ENCODE measurements around the gene XCL1. TPM values are rescaled to one million over a fixed set of nuclear protein-coding genes. Genes with fewer than 3 reads are reported as not detected.

Gene XCL1
- total RNA-seq, 1 donor from 2014 or later: not detected

GRCh38 chr1:168621356-168621755, 45.0 kb downstream of the XCL1 start:
- intact Hi-C loops (cut with DNase I): no loop called here
- no peak for DNase-seq (ENCODE audit: extremely low spot score in 2 of 2)
- no peaks in the 10 kb centered on the region for H3K4me1 ChIP-seq
- no peaks in the 10 kb centered on the region for H3K27me3 ChIP-seq
- no peaks in the 10 kb centered on the region for H3K9me3 ChIP-seq
- H3K27ac ChIP-seq: no peak overlapping the region
- H3K4me3 ChIP-seq: no peak overlapping the region
- TF ChIP-seq CTCF (IDR thresholded peaks at IDR 0.05): no peak
- TF ChIP-seq POLR2A (IDR thresholded peaks at IDR 0.05): no peak
- no peak for TF ChIP-seq POLR2AphosphoS5 (IDR thresholded peaks at IDR 0.05; ENCODE audit: insufficient read depth in 1 of 2, low read depth in 1 of 2)
- H3K36me3 ChIP-seq: no peaks in the 10 kb centered on the region

GRCh38 chr1:168623003-168623828, 46.8 kb downstream of the XCL1 start:
- no peaks in the 10 kb centered on the region for H3K9me3 ChIP-seq
- TF ChIP-seq POLR2AphosphoS5 (IDR thresholded peaks at IDR 0.05; ENCODE audit: insufficient read depth in 1 of 2, low read depth in 1 of 2) (no peak), CTCF (IDR thresholded peaks at IDR 0.05) (no peak), POLR2A (IDR thresholded peaks at IDR 0.05) (no peak)
- intact Hi-C loops (cut with DNase I): no loop called here

GRCh38 chr1:168623831-168624230, 47.4 kb downstream of the XCL1 start:
- no peak for TF ChIP-seq POLR2A (IDR thresholded peaks at IDR 0.05)
- no peak for TF ChIP-seq POLR2AphosphoS5 (IDR thresholded peaks at IDR 0.05; ENCODE audit: insufficient read depth in 1 of 2, low read depth in 1 of 2)

More at GRCh38 chr1:168623003-168623828, 46.8 kb downstream of the XCL1 start:
- no peaks in the 10 kb centered on the region for H3K27me3 ChIP-seq
- H3K4me3 ChIP-seq: no peak overlapping the region
- no peak overlapping the region for H3K27ac ChIP-seq
- H3K4me1 ChIP-seq: no peaks in the 10 kb centered on the region
- no peaks in the 10 kb centered on the region for H3K36me3 ChIP-seq
- no peak for DNase-seq (ENCODE audit: extremely low spot score in 2 of 2)

GRCh38 chr1:168626326-168626725, 49.9 kb downstream of the XCL1 start:
- H3K4me1 ChIP-seq: no peaks in the 10 kb centered on the region
- H3K4me3 ChIP-seq: no peak overlapping the region
- intact Hi-C loops (cut with DNase I): no loop called here
- no peaks in the 10 kb centered on the region for H3K9me3 ChIP-seq
- TF ChIP-seq CTCF (IDR thresholded peaks at IDR 0.05) (no peak), POLR2AphosphoS5 (IDR thresholded peaks at IDR 0.05; ENCODE audit: insufficient read depth in 1 of 2, low read depth in 1 of 2) (no peak), POLR2A (IDR thresholded peaks at IDR 0.05) (no peak)
- no peak for DNase-seq (ENCODE audit: extremely low spot score in 2 of 2)
- no peak overlapping the region for H3K27ac ChIP-seq
- no peaks in the 10 kb centered on the region for H3K36me3 ChIP-seq
- H3K27me3 ChIP-seq: no peaks in the 10 kb centered on the region

More at GRCh38 chr1:168623831-168624230, 47.4 kb downstream of the XCL1 start:
- H3K4me3 ChIP-seq: no peak overlapping the region
- no peaks in the 10 kb centered on the region for H3K27me3 ChIP-seq
- H3K9me3 ChIP-seq: no peaks in the 10 kb centered on the region
- no peak overlapping the region for H3K27ac ChIP-seq
- DNase-seq (ENCODE audit: extremely low spot score in 2 of 2): no peak
- intact Hi-C loops (cut with DNase I): no loop called here
- no peaks in the 10 kb centered on the region for H3K36me3 ChIP-seq
- H3K4me1 ChIP-seq: no peaks in the 10 kb centered on the region

- DNase-seq (ENCODE audit: extremely low spot score in 2 of 2): no peak
- Histone ChIP-seq H3K27ac (no peak overlapping the region), H3K27me3 (no peaks in the 10 kb centered on the region), H3K9me3 (no peaks in the 10 kb centered on the region), H3K4me3 (no peak overlapping the region), H3K36me3 (no peaks in the 10 kb centered on the region), H3K4me1 (no peaks in the 10 kb centered on the region)
- no peak for TF ChIP-seq POLR2AphosphoS5 (IDR thresholded peaks at IDR 0.05; ENCODE audit: insufficient read depth in 1 of 2, low read depth in 1 of 2)
- no peak for TF ChIP-seq CTCF (IDR thresholded peaks at IDR 0.05)
- TF ChIP-seq POLR2A (IDR thresholded peaks at IDR 0.05): no peak
- intact Hi-C loops (cut with DNase I): no loop called here
Observed at GRCh38 chr1:168627370-168627769, 51.0 kb downstream of the XCL1 start.

Measured in vagina (tissue), 2 donors.